ENCODE data around the gene HMGA1. TPM values are rescaled to one million over a fixed set of nuclear protein-coding genes. Genes with fewer than 3 reads are reported as not detected.

Gene HMGA1
- polyA plus RNA-seq, 3 donors = 11.4 to 37.9 (median 17.6) TPM

DNA sequence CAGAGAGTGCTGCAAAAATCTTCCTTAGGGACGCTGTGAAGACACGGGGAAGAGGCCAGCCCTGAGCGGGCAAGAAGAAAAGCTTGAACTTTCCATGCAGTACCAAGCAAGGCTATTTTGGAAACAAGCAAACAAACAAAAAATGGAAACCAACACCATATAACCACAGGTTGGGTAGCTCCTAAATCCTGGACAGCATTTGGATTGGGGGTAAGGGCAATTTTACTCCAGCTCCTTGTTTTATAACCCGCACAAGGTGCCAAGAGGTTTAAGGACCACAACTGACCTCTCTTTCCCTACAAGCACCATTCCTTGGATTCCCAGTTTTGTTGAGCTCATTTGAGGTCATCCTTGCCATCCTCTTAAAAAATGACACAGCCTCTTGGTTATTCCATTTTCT is 43.5 kb downstream of the HMGA1 start:
- Histone ChIP-seq H3K9me3 (replicated peaks in 1 of 2; ENCODE audit: control insufficient read depth in 1 of 2, insufficient read depth in 1 of 2, low read length in 2 of 2) (no peaks in the 10 kb centered on the region), H3K4me1 (ENCODE audit: control insufficient read depth in 1 of 2, insufficient read depth in 2 of 2, low read length in 2 of 2) (peaks cover 51 to 53% of the 10 kb centered on the region in 2 donors), H3K4me3 (replicated peaks in 1 of 3; ENCODE audit: low read depth in 2 of 3, low read length in 3 of 3) (no peak overlapping the region), H3K79me2 (ENCODE audit: insufficient read depth, low read length) (peaks cover 16% of the 10 kb centered on the region), H3K9ac (ENCODE audit: insufficient read depth, low read length, poor library complexity, severe bottlenecking) (no peak overlapping the region), H4K20me1 (ENCODE audit: insufficient read depth, low read length) (no peaks in the 10 kb centered on the region), H2AFZ (ENCODE audit: insufficient read depth, low read depth, low read length, poor library complexity, severe bottlenecking) (no peak overlapping the region), H3K27ac (ENCODE audit: low read depth in 1 of 2, low read length in 2 of 2) (peak overlapping the region in 1 of 2 donors; percentile 74), H3K27me3 (ENCODE audit: control insufficient read depth in 2 of 2, insufficient read depth in 2 of 2, low read length in 2 of 2) (no peaks in the 10 kb centered on the region), H3K4me2 (replicated peaks; ENCODE audit: extremely low read depth, low read length, poor library complexity, severe bottlenecking) (no peak overlapping the region), H3K36me3 (replicated peaks in 1 of 2; ENCODE audit: control insufficient read depth in 1 of 2, insufficient read depth in 2 of 2, low read length in 2 of 2) (peaks cover 2 to 44% of the 10 kb centered on the region in 2 donors)
- Mint-ChIP-seq H3K27me3 (ENCODE audit: low read depth in 3 of 3) (no peaks in the 10 kb centered on the region), H3K9me3 (no peaks in the 10 kb centered on the region), H3K4me1 (peaks cover 74% of the 10 kb centered on the region), H3K4me3 (no peak overlapping the region), H3K36me3 (peaks cover 44 to 53% of the 10 kb centered on the region in 2 donors), H3K27ac (peak overlapping the region in 2 of 7 donors; percentile 55 to 66)
- intact Hi-C loops (cut with micrococcal nuclease) = no loop called here
- no peak for TF ChIP-seq CTCF (IDR thresholded peaks at IDR 0.05)
- DNase-seq = no peak
- no CpG with 5 or more reads among the region's 4 CpGs for WGBS (ENCODE audit: insufficient coverage)

- DNase-seq = no peak
- H3K4me1 ChIP-seq (ENCODE audit: control insufficient read depth in 1 of 2, insufficient read depth in 2 of 2, low read length in 2 of 2) = peaks cover 67 to 69% of the 10 kb centered on the region in 2 donors
- no peak overlapping the region for H3K9ac ChIP-seq (ENCODE audit: insufficient read depth, low read length, poor library complexity, severe bottlenecking)
- no peaks in the 10 kb centered on the region for H3K9me3 ChIP-seq (replicated peaks in 1 of 2; ENCODE audit: control insufficient read depth in 1 of 2, insufficient read depth in 1 of 2, low read length in 2 of 2)
- H3K4me3 ChIP-seq (replicated peaks in 1 of 3; ENCODE audit: low read depth in 2 of 3, low read length in 3 of 3) = no peak overlapping the region
- H3K27me3 ChIP-seq (ENCODE audit: control insufficient read depth in 2 of 2, insufficient read depth in 2 of 2, low read length in 2 of 2) = no peaks in the 10 kb centered on the region
- Mint-ChIP-seq H3K27me3 (ENCODE audit: low read depth in 3 of 3) (no peaks in the 10 kb centered on the region), H3K4me3 (no peak overlapping the region), H3K4me1 (peaks cover 84% of the 10 kb centered on the region), H3K36me3 (peaks cover 40 to 58% of the 10 kb centered on the region in 2 donors), H3K9me3 (no peaks in the 10 kb centered on the region), H3K27ac (peak overlapping the region in 2 of 7 donors; percentile 48 to 94)
- peak overlapping the region in 1 of 2 donors; percentile 90 for H3K27ac ChIP-seq (ENCODE audit: low read depth in 1 of 2, low read length in 2 of 2)
- H3K4me2 ChIP-seq (replicated peaks; ENCODE audit: extremely low read depth, low read length, poor library complexity, severe bottlenecking) = no peak overlapping the region
- no peak for TF ChIP-seq CTCF (IDR thresholded peaks at IDR 0.05)
- no peaks in the 10 kb centered on the region for H4K20me1 ChIP-seq (ENCODE audit: insufficient read depth, low read length)
- WGBS (ENCODE audit: insufficient coverage) = 81% methylated on average over 4 of the region's 6 CpGs
- H2AFZ ChIP-seq (ENCODE audit: insufficient read depth, low read depth, low read length, poor library complexity, severe bottlenecking) = no peak overlapping the region
- intact Hi-C loops (cut with micrococcal nuclease) = no loop called here
- peaks cover 22% of the 10 kb centered on the region for H3K79me2 ChIP-seq (ENCODE audit: insufficient read depth, low read length)
- peaks cover 2 to 44% of the 10 kb centered on the region in 2 donors for H3K36me3 ChIP-seq (replicated peaks in 1 of 2; ENCODE audit: control insufficient read depth in 1 of 2, insufficient read depth in 2 of 2, low read length in 2 of 2)
Measured at GRCh38 chr6:34281702-34282334, 45.1 kb downstream of the HMGA1 start.
